Measurements from ENCODE around the gene FAM185A.
"Not testable (repeated sequence)": the region's sequence is repeated elsewhere in the genome, so short reads cannot be mapped to it uniquely, and the experiment has no call there.

FAM185A gene

DNA sequence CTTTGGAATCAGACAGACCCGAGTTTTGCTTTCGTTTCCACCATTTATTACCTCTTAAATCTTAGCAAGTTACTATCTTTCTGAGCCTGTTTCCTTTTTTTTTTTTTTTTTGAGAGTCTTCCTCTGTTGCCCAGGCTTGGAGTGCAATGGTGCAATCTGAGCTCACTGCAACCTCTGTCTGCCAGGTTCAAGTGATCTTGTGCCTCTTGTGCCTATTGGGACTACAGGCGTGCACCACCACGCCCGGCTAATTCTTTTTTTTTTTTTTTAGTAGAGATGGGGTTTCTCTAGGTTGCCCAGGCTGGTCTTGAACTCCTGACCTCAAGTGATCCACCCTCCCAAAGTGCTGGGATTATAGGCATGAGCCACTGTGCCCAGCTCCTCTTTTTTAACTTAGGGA, 84.5 kb downstream of the FAM185A start:
- DNase-seq = no peak

DNA sequence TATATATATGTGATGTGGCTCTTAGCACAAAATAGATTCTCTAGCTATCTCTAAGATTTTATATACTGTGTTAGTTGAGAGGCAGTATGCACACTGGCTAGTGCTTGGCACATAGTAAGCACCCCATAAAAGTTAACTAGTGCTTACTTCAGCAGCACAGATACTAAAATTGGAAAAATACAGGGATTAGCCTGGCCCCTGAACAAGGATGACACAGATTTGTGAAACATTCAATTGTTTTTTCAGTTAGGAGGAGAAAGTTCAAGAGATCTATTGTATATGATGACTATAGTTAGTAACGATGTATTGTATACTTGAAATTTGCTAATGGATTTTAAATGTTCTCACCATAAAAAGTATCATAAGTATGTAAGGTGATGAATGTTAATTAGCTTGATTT, 85.7 kb downstream of the FAM185A start:
- no peak for DNase-seq

DNA sequence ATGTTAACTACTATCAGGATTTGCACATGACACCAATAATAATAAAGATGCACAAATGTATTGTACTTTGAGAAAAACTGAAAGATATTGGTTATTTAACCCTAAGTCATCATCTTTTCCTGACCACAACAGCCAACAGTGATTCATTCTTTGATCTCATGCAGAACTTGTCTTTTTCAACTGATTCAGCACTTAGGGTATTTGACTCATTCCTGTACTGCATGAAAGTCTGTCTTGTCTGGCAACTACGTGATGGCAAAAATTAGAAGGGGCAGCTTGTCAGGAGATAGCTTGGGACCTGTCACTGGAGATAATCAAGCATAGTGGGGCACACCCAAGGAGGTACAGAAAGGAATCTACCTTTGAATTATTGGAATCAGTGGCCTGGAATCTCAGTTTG, 86.2 kb downstream of the FAM185A start:
- no peak for DNase-seq

- DNase-seq = no peak
Measured at GRCh38 chr7:102836191-102836919, 87.6 kb downstream of the FAM185A start.

GRCh38 chr7:102836977-102837376, 88.2 kb downstream of the FAM185A start:
- no peak for DNase-seq

- no peak for DNase-seq
Measured at GRCh38 chr7:102837802-102838201, 89.0 kb downstream of the FAM185A start.

- not testable (repeated sequence) for DNase-seq
Measured at GRCh38 chr7:102838572-102839101, 89.8 kb downstream of the FAM185A start.

DNA sequence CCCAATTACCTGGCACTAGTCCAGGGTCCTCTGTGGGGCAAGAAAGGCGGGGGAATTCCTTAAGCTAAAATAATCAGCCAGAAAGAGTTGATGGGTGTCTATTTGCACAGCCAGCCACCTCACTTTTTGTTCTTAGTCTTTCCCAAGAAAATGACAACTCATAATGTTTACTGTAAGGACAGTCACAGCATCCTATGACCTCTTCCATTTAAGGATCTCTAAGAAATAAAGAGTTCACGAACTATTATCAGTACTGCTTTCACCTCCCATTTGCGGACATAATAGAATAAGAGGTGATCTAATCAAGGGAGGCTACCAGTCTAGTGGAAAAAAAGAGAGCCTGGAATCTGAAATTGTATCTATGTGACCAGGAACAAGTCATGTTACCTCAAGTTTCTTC, 91.6 kb downstream of the FAM185A start:
- DNase-seq = no peak

GRCh38 chr7:102841290-102841689, 92.5 kb downstream of the FAM185A start:
- DNase-seq = no peak

- DNase-seq = no peak
Measured at GRCh38 chr7:102842284-102842683, 93.5 kb downstream of the FAM185A start.

- no peak for DNase-seq
Measured at GRCh38 chr7:102843850-102844249, 95.1 kb downstream of the FAM185A start.

DNA sequence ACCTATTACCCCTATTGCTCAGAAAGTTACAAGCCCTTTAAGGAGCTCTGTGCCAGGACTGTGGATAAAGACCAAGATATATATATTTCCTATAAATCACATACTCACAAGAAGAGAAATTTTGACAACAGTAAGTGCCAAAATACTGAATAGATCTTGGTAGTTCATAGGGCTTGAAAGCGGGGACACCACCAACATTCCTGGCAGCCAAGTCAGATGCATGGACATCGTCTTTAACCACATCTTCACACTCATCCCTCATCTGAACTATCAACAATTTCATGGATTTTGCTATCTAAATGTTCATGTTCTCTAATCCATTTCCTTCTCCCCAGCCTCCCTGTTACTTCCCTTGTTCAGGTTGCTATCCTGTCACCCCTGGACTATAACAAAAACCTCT, 96.5 kb downstream of the FAM185A start:
- no peak for DNase-seq

DNA sequence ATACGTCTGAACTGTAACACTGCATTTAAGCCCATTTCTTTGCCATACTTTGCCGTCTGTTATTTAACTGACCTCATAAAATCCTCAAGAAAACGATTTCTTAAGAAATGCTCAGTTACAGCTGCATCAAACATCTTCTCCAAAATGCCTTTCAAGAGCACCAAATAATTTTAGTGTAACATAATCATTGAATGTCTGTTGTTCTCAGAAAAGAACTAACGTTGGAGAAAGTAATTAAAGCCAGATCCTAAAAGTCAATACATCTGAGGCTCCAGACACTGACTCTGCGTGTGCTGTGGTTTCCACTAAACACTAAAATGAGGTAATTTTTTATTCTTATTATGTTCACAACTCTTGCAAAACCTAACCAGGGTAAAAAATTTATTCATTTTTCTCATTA, 100.3 kb downstream of the FAM185A start:
- no peak for DNase-seq

- no peak for DNase-seq
Measured at GRCh38 chr7:102849538-102849937, 100.7 kb downstream of the FAM185A start.

GRCh38 chr7:102856036-102856435, 107.2 kb downstream of the FAM185A start:
- DNase-seq = no peak
